ENCODE measurements around the gene NT5C2.

NT5C2 gene

GRCh38 chr10:103124420-103125096 is 68.5 kb downstream of the NT5C2 start:
- no peak for DNase-seq (ENCODE audit: low spot score)

GRCh38 chr10:103123282-103124024 is 69.6 kb downstream of the NT5C2 start:
- no peak for DNase-seq (ENCODE audit: low spot score)

GRCh38 chr10:103120977-103121735 is 71.9 kb downstream of the NT5C2 start:
- DNase-seq (ENCODE audit: low spot score), result no peak

- DNase-seq (ENCODE audit: low spot score), result no peak
These were observed 72.5 kb downstream of the NT5C2 start for GRCh38 chr10:103120546-103120945.

GRCh38 chr10:103117247-103117646 is 75.8 kb downstream of the NT5C2 start:
- no peak for DNase-seq (ENCODE audit: low spot score)

- DNase-seq (ENCODE audit: low spot score), result no peak
These were observed 78.2 kb downstream of the NT5C2 start for GRCh38 chr10:103114876-103115275.

GRCh38 chr10:103111918-103112877 is 80.9 kb downstream of the NT5C2 start:
- no peak for DNase-seq (ENCODE audit: low spot score)

GRCh38 chr10:103111031-103111917 is 81.8 kb downstream of the NT5C2 start:
- DNase-seq (ENCODE audit: low spot score), result no peak

- DNase-seq (ENCODE audit: low spot score), result no peak
These were observed 82.7 kb downstream of the NT5C2 start for GRCh38 chr10:103110407-103110806.

GRCh38 chr10:103109821-103110220 is 83.3 kb downstream of the NT5C2 start:
- no peak for DNase-seq (ENCODE audit: low spot score)

GRCh38 chr10:103106539-103106938 is 86.5 kb downstream of the NT5C2 start:
- DNase-seq (ENCODE audit: low spot score), result no peak

- no peak for DNase-seq (ENCODE audit: low spot score)
These were observed 87.6 kb downstream of the NT5C2 start for GRCh38 chr10:103105462-103105861.

- DNase-seq (ENCODE audit: low spot score), result no peak
These were observed 88.4 kb downstream of the NT5C2 start for GRCh38 chr10:103104721-103105120.

GRCh38 chr10:103103989-103104388 is 89.1 kb downstream of the NT5C2 start:
- no peak for DNase-seq (ENCODE audit: low spot score)

- DNase-seq (ENCODE audit: low spot score), result no peak
These were observed 90.9 kb downstream of the NT5C2 start for GRCh38 chr10:103102195-103102594.

- DNase-seq (ENCODE audit: low spot score), result no peak
These were observed 92.5 kb downstream of the NT5C2 start for GRCh38 chr10:103100620-103101019.

GRCh38 chr10:103098240-103098639 is 94.8 kb downstream of the NT5C2 start:
- no peak for DNase-seq (ENCODE audit: low spot score)

- DNase-seq (ENCODE audit: low spot score), result no peak
These were observed 96.9 kb downstream of the NT5C2 start for GRCh38 chr10:103096130-103096529.

- DNase-seq (ENCODE audit: low spot score), result no peak
These were observed 98.1 kb downstream of the NT5C2 start for GRCh38 chr10:103095005-103095404.

- no peak for DNase-seq (ENCODE audit: low spot score)
These were observed 102.2 kb downstream of the NT5C2 start for GRCh38 chr10:103090911-103091310.

GRCh38 chr10:103089493-103089892 is 103.6 kb downstream of the NT5C2 start:
- no peak for DNase-seq (ENCODE audit: low spot score)

All from CD4-positive, alpha-beta T cell treated with Interleukin-6 at 100 ng/mL for 8 hours (primary cell).